ENCODE measurements around the gene KCNH6.

DNA sequence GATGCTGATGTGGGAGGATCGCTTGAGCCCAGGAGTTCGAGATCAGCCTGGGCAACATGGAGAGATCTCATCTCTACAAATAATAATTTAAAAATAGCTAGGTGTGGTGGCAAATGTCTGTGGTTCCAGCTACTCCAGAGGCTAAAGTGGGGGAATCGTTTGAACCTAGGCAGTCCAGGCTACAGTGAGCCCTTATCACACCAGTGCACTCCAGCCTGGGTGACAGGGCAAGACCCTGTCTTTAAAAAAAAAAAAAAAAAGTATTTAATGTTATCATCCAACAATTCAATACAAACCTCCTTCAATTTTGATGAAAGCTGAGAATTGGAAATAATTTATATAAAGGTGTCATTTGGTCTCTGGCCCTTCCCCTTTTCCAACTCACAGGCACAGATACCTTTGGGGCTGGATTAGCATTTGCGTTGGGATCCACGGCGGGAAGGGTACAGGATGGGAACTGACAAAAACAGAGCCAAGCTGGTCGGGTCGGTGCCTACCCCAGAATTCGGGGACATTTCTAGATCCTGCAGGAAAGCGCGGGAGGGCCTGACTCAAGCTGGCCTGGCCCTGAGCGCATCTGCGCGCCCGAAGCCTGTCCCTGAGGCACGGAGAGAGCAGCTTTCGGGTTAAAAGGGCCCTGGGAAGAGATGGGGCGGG, 26.3 kb downstream of the KCNH6 start:
- TF ChIP-seq, protein P1, sequence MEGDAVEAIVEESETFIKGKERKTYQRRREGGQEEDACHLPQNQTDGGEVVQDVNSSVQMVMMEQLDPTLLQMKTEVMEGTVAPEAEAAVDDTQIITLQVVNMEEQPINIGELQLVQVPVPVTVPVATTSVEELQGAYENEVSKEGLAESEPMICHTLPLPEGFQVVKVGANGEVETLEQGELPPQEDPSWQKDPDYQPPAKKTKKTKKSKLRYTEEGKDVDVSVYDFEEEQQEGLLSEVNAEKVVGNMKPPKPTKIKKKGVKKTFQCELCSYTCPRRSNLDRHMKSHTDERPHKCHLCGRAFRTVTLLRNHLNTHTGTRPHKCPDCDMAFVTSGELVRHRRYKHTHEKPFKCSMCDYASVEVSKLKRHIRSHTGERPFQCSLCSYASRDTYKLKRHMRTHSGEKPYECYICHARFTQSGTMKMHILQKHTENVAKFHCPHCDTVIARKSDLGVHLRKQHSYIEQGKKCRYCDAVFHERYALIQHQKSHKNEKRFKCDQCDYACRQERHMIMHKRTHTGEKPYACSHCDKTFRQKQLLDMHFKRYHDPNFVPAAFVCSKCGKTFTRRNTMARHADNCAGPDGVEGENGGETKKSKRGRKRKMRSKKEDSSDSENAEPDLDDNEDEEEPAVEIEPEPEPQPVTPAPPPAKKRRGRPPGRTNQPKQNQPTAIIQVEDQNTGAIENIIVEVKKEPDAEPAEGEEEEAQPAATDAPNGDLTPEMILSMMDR (IDR thresholded peaks at IDR 0.05): no peak
- TF ChIP-seq POLR2A (IDR thresholded peaks at IDR 0.05): no peak
